ENCODE data around the gene PPP2R2C.

Gene PPP2R2C

DNA sequence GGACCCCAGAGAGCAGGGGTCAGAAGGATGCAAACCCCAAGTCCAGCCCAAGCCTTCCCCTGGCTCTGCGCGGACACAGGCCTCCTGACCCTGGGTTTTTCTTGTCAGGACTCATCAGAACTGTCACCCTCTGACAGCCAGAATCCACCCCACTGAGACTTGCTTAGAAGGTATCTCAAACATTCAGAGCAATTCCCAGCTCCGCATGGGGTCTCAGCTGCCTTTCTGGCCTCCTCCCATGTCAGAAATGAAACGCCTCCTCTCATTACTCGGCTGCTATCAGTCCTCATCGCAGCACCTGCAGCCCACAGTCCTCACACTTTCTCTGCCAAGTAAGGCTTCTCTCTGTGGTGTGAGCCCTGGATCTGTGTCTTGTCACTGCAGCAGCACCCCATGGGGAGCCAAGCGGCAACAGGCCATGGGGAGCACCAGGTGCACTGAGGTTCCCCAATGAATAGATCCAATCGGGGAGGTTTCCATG, 105.0 kb downstream of the PPP2R2C start:
- no peak for DNase-seq (ENCODE audit: low read depth in 2 of 2)

DNA sequence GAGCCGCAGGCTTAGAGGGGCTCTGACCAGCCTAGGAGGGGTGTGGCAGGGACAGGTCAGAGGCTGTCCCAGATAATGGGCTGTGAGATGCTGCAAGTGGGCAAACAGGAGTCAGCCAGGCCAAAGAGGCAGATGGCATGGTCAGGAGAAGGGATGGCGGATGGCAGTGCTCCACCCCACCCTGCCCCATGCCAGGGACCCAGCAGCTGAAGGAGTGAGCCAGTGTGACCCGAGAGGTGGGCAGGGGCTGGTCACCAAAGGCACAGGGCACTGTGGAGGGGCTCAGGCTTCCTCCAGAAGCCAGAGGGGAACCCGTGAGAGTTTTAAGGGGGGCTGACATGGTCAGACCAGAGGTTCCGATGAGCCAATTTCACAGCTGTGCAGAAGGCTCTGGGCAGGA, 105.8 kb downstream of the PPP2R2C start:
- DNase-seq (ENCODE audit: low read depth in 2 of 2), result no peak

DNA sequence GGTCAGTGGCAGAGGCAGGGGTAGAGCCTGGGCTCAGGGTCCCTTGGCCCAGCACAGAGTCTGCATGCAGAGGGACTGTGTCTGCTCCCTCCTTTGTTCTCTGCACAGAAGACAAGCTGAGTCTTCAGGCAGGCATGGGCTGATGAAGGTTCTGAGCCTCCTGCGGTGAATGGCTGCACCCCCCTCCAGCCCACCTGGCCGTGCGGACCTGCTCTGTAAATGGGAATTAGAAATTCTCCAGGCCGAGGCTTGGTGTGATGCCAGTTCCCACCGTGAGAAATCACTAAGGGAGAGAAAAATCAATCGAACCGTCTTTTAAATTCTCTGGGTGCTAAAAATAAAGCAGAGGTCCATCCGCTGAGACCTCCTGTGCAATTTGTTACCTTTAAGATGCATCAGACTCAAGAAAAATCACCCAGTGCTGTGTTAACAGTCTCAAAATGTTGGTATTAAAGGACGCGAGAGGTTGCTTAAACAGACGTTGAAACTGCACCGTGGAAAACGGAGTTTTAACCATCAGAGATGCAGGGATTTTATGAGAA, 106.8 kb downstream of the PPP2R2C start:
- no peak for DNase-seq (ENCODE audit: low read depth in 2 of 2)

GRCh38 chr4:6364581-6364980, 107.8 kb downstream of the PPP2R2C start:
- DNase-seq (ENCODE audit: low read depth in 2 of 2), result no peak

DNA sequence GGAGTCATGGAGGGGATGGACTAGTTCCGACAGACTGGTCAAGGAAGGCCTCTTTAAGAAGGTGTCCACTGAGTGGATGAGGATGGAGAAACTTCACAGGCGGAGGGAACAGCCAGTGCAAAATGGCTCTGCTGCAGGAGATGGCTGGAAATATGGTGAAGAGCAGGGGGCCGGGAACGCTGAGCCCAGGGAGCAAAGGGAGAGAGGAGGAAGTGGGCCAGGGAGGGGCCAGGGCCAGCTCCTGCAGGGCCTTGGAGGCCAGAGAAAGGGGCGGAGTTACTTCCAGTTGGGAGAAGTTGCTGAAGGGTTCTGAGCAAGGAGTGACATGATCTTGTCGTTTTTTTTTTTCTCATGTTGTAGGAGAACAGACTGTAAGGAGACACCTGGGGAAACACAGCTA, 108.3 kb downstream of the PPP2R2C start:
- DNase-seq (ENCODE audit: low read depth in 2 of 2), result no peak

DNA sequence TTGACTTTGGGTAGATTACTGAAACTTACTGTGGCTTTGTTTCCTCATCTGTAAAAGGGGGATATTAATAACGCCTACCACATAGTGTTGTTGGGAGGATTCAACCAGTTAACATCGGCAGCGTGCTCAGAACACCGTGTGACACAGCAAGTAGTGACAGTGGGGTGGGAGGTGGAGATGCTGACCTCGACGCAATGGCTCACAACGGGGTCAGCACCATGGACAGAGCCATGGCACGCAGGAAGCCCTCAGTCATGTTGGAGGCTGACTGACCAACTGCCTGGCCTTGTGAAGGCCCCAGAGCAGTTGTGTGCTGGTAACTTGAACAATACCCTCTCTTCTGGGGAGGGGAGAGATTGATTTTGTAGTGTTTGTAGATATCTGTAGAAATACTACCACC, 109.5 kb downstream of the PPP2R2C start:
- DNase-seq (ENCODE audit: low read depth in 2 of 2), result no peak

GRCh38 chr4:6362243-6362885, 110.0 kb downstream of the PPP2R2C start:
- no peak for DNase-seq (ENCODE audit: low read depth in 2 of 2)

DNA sequence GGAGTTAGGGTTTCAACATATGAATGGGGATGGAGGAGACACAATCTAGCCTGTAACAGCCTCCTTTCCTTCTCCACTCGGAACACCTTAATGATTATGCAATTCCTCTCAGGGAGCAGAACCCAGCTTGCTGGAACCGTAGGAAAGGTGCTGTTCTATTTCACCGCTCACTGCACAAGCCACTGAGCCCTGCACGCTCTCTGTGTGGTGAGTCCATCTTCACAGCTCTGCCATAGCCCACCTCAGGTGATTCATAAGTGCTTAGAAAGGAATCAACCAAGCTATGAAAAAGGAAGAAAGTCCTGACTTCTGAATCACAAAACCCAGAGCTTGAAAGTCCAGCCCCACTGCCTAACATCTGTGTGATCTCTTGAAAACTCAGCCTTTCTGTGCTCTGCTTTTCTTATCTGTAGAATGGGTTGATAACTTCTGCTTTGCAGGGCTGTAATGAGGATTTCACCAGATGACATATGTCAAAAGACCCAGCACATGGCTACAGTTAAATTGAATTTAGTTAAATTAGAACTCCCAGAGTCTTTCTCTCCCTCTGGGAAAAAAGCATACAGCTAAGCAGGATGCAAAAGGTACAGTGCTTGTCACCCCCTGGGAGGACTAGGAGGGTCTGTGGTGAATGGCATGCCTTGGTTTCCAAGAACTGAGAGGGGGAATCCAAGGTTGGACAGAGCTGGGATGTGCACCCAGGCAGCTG, 111.2 kb downstream of the PPP2R2C start:
- no peak for DNase-seq (ENCODE audit: low read depth in 2 of 2)

- DNase-seq (ENCODE audit: low read depth in 2 of 2), result no peak
Measured at GRCh38 chr4:6360385-6360784, 112.0 kb downstream of the PPP2R2C start.

GRCh38 chr4:6359536-6360308, 112.7 kb downstream of the PPP2R2C start:
- DNase-seq (ENCODE audit: low read depth in 2 of 2), result no peak

- no peak for DNase-seq (ENCODE audit: low read depth in 2 of 2)
Measured at GRCh38 chr4:6357476-6357875, 114.9 kb downstream of the PPP2R2C start.

GRCh38 chr4:6356076-6356560, 116.3 kb downstream of the PPP2R2C start:
- no peak for DNase-seq (ENCODE audit: low read depth in 2 of 2)

- no peak for DNase-seq (ENCODE audit: low read depth in 2 of 2)
Measured at GRCh38 chr4:6355052-6355451, 117.4 kb downstream of the PPP2R2C start.

DNA sequence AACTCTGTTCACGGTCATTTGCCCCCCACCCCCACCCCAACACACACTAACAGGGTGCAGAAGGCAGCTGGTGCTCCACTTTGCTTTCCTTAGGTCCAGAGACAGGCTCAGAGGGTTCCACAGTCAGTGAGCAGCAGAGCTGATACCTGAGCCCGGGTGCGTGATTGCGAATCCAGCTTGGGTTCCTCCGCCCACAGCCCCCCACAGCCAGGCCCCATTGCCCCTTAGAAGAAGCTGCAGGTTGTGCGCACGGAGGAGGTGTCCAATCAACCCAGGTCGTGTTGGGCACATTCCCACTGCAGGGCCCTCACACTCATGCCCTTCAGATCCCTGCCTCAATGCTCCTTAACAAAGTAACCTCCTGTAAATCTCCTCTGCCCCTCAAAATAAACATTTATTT, 117.8 kb downstream of the PPP2R2C start:
- DNase-seq (ENCODE audit: low read depth in 2 of 2), result no peak

- DNase-seq (ENCODE audit: low read depth in 2 of 2), result no peak
Measured at GRCh38 chr4:6354119-6354518, 118.3 kb downstream of the PPP2R2C start.

DNA sequence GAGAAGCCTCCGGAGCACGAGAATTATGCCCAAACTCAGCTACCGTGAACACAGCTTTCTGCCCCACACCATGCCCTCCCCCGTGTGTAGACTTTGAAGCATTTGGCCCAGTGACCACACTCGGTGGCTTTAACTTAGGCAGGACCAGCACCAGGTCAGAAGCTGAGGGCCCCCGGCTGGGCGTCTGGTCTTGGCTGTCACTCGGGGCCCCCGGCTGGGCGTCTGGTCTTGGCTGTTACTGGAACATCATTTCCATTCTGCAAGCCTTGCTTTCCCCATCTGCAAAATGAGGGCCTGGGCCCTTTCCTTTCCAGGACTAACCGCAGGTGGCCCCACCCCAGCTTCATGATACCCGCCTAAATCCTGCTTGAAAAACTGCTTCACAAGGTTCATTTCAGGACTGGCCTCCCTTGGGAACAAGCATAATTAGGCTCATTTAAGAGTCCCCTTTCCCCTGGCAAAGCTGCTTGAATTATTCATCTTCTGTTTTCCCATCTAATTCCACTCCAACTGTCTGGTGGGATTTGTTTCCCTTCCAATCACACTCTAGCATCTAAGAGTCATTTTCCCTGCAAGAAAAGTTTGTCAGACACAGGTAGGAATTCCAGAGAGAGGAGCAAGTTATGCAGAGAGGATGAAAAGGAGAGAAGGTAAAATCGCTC, 120.3 kb downstream of the PPP2R2C start:
- DNase-seq (ENCODE audit: low read depth in 2 of 2), result no peak

- DNase-seq (ENCODE audit: low read depth in 2 of 2), result no peak
Measured at GRCh38 chr4:6351246-6352000, 121.0 kb downstream of the PPP2R2C start.

DNA sequence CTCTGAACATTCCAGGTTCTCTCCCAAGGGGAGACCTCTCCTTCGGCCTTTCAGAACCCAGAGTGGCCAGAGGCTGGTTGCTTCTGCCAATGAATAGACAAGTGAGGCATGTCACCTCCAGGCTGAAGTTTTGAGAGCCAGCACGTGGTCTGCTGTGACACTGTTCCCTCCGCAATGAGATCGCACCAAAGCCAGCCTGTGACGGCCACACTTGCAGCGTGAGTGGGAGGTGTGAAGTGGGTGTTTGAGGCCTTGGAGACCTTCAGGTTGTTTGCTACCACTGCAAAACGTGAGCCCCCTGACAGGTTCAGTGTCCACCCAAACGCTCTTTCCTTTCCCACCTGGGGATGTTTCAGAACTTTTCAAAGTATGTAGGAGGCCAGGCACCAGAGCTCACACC, 121.8 kb downstream of the PPP2R2C start:
- DNase-seq (ENCODE audit: low read depth in 2 of 2), result no peak

GRCh38 chr4:6349896-6350603, 122.4 kb downstream of the PPP2R2C start:
- no peak for DNase-seq (ENCODE audit: low read depth in 2 of 2)

DNA sequence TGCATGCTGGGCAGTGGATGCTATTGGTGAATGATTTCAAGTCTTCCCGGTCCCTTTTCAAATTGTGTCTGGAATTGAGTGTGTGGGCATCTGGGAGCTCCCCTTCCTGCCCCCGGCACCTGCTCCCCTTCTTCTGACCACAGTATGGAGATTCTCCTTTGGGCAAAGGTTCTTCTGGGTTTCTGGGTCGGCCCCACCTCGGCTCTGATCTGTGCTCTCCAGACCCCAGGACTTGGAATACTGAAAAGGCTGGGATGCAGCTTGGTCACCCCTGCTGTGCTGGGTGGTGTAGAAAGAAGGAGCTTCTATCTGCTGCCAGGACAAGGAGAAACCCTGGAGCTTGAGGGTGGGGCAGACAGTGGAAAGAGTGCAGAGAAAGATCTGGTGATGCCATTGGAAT, 124.0 kb downstream of the PPP2R2C start:
- no peak for DNase-seq (ENCODE audit: low read depth in 2 of 2)

Data from activated CD8-positive, alpha-beta memory T cell treated with anti-CD3 and anti-CD28 coated beads for 4 hours (primary cell).